Measurements from ENCODE around the gene HES3.

GRCh38 chr1:6260433-6260934 is 16.5 kb downstream of the HES3 start:
- TF ChIP-seq ELF1 (IDR thresholded peaks at IDR 0.05) (no peak), RXRA (IDR thresholded peaks at IDR 0.05; ENCODE audit: borderline replicate concordance, low read depth) (no peak), EZH2phosphoT487 (IDR thresholded peaks at IDR 0.05; ENCODE audit: borderline replicate concordance, low read depth) (no peak), SIN3A (IDR thresholded peaks at IDR 0.05; ENCODE audit: borderline replicate concordance, low read depth, low read length) (no peak), CTCF (IDR thresholded peaks at IDR 0.05) (no peak), FOXM1 (IDR thresholded peaks at IDR 0.05; ENCODE audit: low read depth) (no peak), USF2 (IDR thresholded peaks at IDR 0.05; ENCODE audit: borderline replicate concordance, low read depth, low read length) (no peak)
